CD4-positive, alpha-beta T cell treated with Interleukin-4 for 4 hours (primary cell): ENCODE measurements around the gene GRIA1.

Experiments
- DNase-seq: peaks from one replicate; pipeline ENCODE4 v3.0.0-alpha.2; 2020

GRIA1 gene

GRCh38 chr5:153500178-153500577 is 9.7 kb downstream of the GRIA1 start:
- DNase-seq = no peak

GRCh38 chr5:153504726-153505125 is 14.3 kb downstream of the GRIA1 start:
- no peak for DNase-seq

- DNase-seq = no peak
These were observed 18.2 kb downstream of the GRIA1 start for GRCh38 chr5:153508700-153509099.

GRCh38 chr5:153511622-153512021 is 21.2 kb downstream of the GRIA1 start:
- no peak for DNase-seq

- no peak for DNase-seq
These were observed 22.7 kb downstream of the GRIA1 start for GRCh38 chr5:153513156-153513555.

GRCh38 chr5:153515301-153515700 is 24.8 kb downstream of the GRIA1 start:
- DNase-seq = no peak

GRCh38 chr5:153516504-153517240 is 26.2 kb downstream of the GRIA1 start:
- no peak for DNase-seq

GRCh38 chr5:153517241-153517611 is 26.8 kb downstream of the GRIA1 start:
- no peak for DNase-seq

- no peak for DNase-seq
These were observed 29.7 kb downstream of the GRIA1 start for GRCh38 chr5:153520137-153520536.

GRCh38 chr5:153520952-153521351 is 30.5 kb downstream of the GRIA1 start:
- DNase-seq = no peak

- no peak for DNase-seq
These were observed 32.7 kb downstream of the GRIA1 start for GRCh38 chr5:153523211-153523610.

- DNase-seq = no peak
These were observed 33.4 kb downstream of the GRIA1 start for GRCh38 chr5:153523831-153524230.

GRCh38 chr5:153525536-153525935 is 35.1 kb downstream of the GRIA1 start:
- no peak for DNase-seq

- no peak for DNase-seq
These were observed 40.1 kb downstream of the GRIA1 start for GRCh38 chr5:153530357-153531143.

- DNase-seq = no peak
These were observed 43.1 kb downstream of the GRIA1 start for GRCh38 chr5:153533546-153533945.

- no peak for DNase-seq
These were observed 43.6 kb downstream of the GRIA1 start for GRCh38 chr5:153534102-153534501.

- no peak for DNase-seq
These were observed 46.7 kb downstream of the GRIA1 start for GRCh38 chr5:153537207-153537606.

- DNase-seq = no peak
These were observed 49.5 kb downstream of the GRIA1 start for GRCh38 chr5:153539983-153540382.

GRCh38 chr5:153542536-153542935 is 52.1 kb downstream of the GRIA1 start:
- no peak for DNase-seq

GRCh38 chr5:153543288-153543687 is 52.8 kb downstream of the GRIA1 start:
- DNase-seq = no peak

GRCh38 chr5:153543959-153544470 is 53.5 kb downstream of the GRIA1 start:
- DNase-seq = no peak

- no peak for DNase-seq
These were observed 54.2 kb downstream of the GRIA1 start for GRCh38 chr5:153544706-153545105.

- no peak for DNase-seq
These were observed 56.1 kb downstream of the GRIA1 start for GRCh38 chr5:153546566-153546965.

GRCh38 chr5:153551537-153552079 is 61.1 kb downstream of the GRIA1 start:
- DNase-seq = no peak
